Mucosa of descending colon (tissue), 3 donors: ENCODE results near the gene TMOD2. TPM values are rescaled to one million over a fixed set of nuclear protein-coding genes. Genes with fewer than 3 reads are reported as not detected.

Experiments used
- ATAC-seq: fragments of 200-7000 bp; cut with Tn5 transposase; one replicate; pipeline ENCODE4 v1.9.1; 2020; ENCODE audit warnings: mild to moderate bottlenecking, moderate library complexity
- DNase-seq, 3 donors: peaks; one replicate each; pipeline ENCODE4 v3.0.0-alpha.2; 2020
- H3K36me3 ChIP-seq: fragments of 200-600 bp; one replicate; pipeline ENCODE4 v1.8.0; 2021; ENCODE audit warnings: low read depth, mild to moderate bottlenecking
- H3K4me1 ChIP-seq: fragments of 200-600 bp; one replicate; pipeline ENCODE4 v1.8.0; 2021; ENCODE audit warnings: low read depth, mild to moderate bottlenecking
- H3K4me3 ChIP-seq: fragments of 200-600 bp; one replicate; pipeline ENCODE4 v1.8.0; 2021; ENCODE audit warnings: mild to moderate bottlenecking
- H3K9me3 ChIP-seq: fragments of 200-600 bp; one replicate; pipeline ENCODE4 v1.8.0; 2021; ENCODE audit warnings: mild to moderate bottlenecking
- CTCF ChIP-seq: fragments of 200-600 bp; IDR thresholded peaks from one replicate; pipeline ENCODE4 v1.8.0; 2022; ENCODE audit warnings: antibody characterized with exemption, mild to moderate bottlenecking
- intact Hi-C, 2 donors: fragments of 100-400 bp; cut with DNase I in 1 of 2; cut with micrococcal nuclease in 1 of 2; formaldehyde crosslinking; loops; one replicate each; pipeline versions ENCODE4 v1.11.0 to v1.11.1; 2022; cut with DNase I, micrococcal nuclease
- total RNA-seq, 3 donors: library from RNA; stranded (reverse); fragmentation: NEBNext Ultra II Directional in 2 of 3; extraction: Animal tissue kit (Norgen Biotek cat#: 25700) in 2 of 3; gene quantifications; one replicate each; pipeline versions ENCODE4 v1.2.1 to v1.2.4, GENCODE V29; 2021 to 2023
- donor health status: DM: no; HTN: no; CAD: no; lungs with moderate emphysema.
- donor health status: DM: no; HTN: no; CAD: no.
- donor health status: DM: no; HTN: yes; CAD: no.

TMOD2 gene
- total RNA-seq, 3 donors from 2014 or later, result 3.7 to 30.3 (median 6.3) TPM

DNA sequence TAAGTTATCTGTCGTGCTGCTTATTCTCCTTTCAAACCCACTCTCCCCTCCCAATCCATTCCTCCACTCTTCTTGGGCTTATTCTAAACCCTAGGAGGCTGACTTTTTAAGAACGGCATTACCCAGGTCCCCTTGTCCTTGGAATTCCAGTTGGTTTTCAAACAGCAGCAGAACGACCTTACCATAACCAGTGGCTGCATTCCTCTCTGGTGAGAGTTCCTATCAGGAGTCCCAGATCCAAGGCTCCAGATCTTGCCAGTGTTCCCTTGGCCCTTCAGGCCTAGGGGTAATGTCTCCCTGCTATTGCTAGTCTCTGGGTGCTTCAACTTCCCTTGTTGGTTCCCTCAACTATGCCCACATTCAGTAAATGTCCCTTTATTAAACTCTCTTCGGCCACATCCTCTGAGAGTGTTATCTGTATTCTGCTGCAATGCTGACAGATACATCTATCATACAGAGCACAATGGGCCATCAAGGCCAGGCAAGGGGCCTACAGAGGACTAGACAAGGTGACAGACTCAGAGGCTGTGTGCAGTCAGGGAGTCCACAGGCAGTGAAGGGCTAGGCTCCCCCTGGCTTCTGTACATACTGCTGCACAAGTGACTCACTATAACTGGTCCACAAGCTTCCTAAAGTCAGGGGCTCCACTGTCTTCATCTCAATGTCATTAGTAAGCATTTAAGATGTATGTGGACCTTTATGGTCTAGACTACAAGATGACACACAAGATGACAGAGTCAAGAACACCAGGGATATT is 24.1 kb upstream of the TMOD2 start:
- TF ChIP-seq CTCF, result no peak
- DNase-seq (no peak), ATAC-seq (peak; percentile 13)
- Histone ChIP-seq H3K4me1 (peaks cover 5% of the 10 kb centered on the region), H3K4me3 (no peak overlapping the region), H3K36me3 (no peaks in the 10 kb centered on the region), H3K9me3 (no peaks in the 10 kb centered on the region)
- intact Hi-C loops, result no loop called here

GRCh38 chr15:51731549-51732267 is 19.7 kb upstream of the TMOD2 start:
- Histone ChIP-seq H3K4me1 (peaks cover 15% of the 10 kb centered on the region), H3K9me3 (no peaks in the 10 kb centered on the region), H3K36me3 (no peaks in the 10 kb centered on the region), H3K4me3 (no peak overlapping the region)
- DNase-seq (peak in 2 of 3 donors; percentile 37 to 55), ATAC-seq (peak; percentile 89)
- intact Hi-C loops, result no loop called here
- TF ChIP-seq CTCF, result no peak

- Histone ChIP-seq H3K4me1 (peaks cover 15% of the 10 kb centered on the region), H3K36me3 (no peaks in the 10 kb centered on the region), H3K9me3 (no peaks in the 10 kb centered on the region), H3K4me3 (no peak overlapping the region)
- no peak for DNase-seq
- TF ChIP-seq CTCF, result no peak
- intact Hi-C loops, result no loop called here
- ATAC-seq, result no peak
These were observed 18.8 kb upstream of the TMOD2 start for GRCh38 chr15:51732646-51733045.

GRCh38 chr15:51735228-51736010 is 16.0 kb upstream of the TMOD2 start:
- H3K9me3 ChIP-seq, result no peaks in the 10 kb centered on the region
- H3K4me3 ChIP-seq, result no peak overlapping the region
- intact Hi-C loops, result no loop called here
- no peaks in the 10 kb centered on the region for H3K36me3 ChIP-seq
- DNase-seq (no peak), ATAC-seq (no peak)
- TF ChIP-seq CTCF, result no peak
- H3K4me1 ChIP-seq, result peaks cover 15% of the 10 kb centered on the region

DNA sequence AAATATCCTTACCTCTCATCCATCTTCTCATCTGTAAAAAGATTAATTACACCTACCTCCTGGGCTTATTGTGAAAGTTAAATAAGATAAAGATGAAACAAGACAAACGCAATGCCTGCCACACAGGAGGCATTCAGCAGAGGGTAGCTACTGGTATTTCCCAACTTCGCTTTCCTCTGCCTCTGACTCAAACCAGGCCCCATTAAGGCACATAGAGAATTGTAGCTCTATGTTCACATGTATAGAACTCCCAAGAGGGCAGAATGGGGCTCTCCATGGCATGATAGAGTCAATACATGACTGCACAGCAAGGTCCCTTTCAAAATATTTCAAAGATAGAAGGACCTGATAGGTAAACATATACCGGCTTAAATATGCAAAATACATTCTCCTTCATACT is 15.3 kb upstream of the TMOD2 start:
- Histone ChIP-seq H3K4me1 (peaks cover 15% of the 10 kb centered on the region), H3K4me3 (no peak overlapping the region), H3K36me3 (no peaks in the 10 kb centered on the region), H3K9me3 (no peaks in the 10 kb centered on the region)
- no peak for TF ChIP-seq CTCF
- ATAC-seq, result no peak
- intact Hi-C loops, result no loop called here
- DNase-seq, result no peak
